NB4 (cell line): Measurements from ENCODE around the gene BTG2.

Experiments
- CTCF ChIP-seq: IDR thresholded peaks from one replicate; pipeline ENCODE4 v1.5.1; 2012; ENCODE audit warnings: low read depth, low read length
- MAX ChIP-seq: IDR thresholded peaks from 2 replicates; pipeline ENCODE4 v1.6.1; 2011; ENCODE audit warnings: low read depth, low read length
- MYC ChIP-seq: IDR thresholded peaks from 2 replicates; pipeline ENCODE4 v1.6.1; 2011; ENCODE audit warnings: low read depth, low read length
- POLR2A ChIP-seq: IDR thresholded peaks from 2 replicates; pipeline ENCODE4 v1.6.1; 2011; ENCODE audit warnings: mild to moderate bottlenecking; ENCODE audit not compliant: insufficient read length; ENCODE audit errors: extremely low read depth

DNA sequence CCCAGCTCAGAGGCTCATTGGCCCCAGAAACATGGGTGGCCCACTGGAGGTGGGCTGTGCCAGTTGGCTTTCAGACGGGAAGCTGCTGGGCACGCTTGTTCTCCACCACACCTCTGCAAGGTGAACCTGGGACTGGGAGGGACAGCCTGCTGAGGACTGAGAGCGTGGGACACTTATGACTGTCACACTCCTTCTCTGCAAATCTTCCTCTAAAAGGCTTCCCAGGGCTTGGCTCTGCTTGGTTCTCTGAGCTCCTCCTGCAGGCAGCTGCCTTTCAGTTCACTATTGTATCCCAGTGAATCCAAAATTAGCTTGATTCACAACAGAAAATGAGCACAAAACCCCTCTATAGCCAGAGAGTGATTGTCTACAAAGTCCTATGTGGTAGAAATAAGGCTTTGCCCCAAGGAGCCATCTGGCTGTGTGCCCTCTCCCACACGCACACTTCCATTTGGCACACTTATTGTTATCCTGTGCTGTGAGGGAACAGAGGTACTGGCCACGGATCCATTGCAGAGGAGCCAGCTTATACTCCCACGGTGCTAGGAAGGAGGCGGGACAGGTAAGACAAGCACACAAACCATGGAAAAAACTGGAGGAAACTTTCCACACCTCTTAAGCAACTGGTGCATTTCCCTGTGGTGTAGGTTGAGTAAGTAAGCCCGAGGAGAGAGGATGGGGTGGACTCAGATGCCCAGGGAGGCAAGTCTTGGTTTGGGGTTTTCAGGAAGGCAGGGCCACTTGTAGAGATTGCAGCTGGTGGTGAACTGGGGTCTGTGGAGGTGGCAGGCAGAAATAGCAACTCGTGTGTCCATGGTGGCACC, 18.9 kb upstream of the BTG2 start:
- TF ChIP-seq MYC (no peak), CTCF (no peak), POLR2A (no peak), MAX (no peak)
